Coronary artery (tissue), 2 donors: ENCODE data around the gene MFSD1.
A peak's percentile ranks its signal among the peaks of the same experiment; 100 is the strongest.

Source experiments
- DNase-seq: peaks from one replicate; pipeline ENCODE4 v3.0.0-alpha.2; 2017; ENCODE audit warnings: low spot score
- H3K27ac ChIP-seq, 2 donors: fragments of 200-600 bp; sonication (generic); one replicate each; pipeline ENCODE4 v1.5.1; 2016 to 2019
- H3K4me3 ChIP-seq: fragments of 200-600 bp; sonication (generic); 2 replicates; pipeline ENCODE4 v1.5.1; 2016; ENCODE audit warnings: mild to moderate bottlenecking, moderate library complexity
- TF ChIP-seq, protein P1 (sequence below): fragments of 200-600 bp; sonication (generic); IDR thresholded peaks from one replicate; pipeline ENCODE4 v1.5.1; 2019; ENCODE audit warnings: antibody characterized with exemption

Gene MFSD1

DNA sequence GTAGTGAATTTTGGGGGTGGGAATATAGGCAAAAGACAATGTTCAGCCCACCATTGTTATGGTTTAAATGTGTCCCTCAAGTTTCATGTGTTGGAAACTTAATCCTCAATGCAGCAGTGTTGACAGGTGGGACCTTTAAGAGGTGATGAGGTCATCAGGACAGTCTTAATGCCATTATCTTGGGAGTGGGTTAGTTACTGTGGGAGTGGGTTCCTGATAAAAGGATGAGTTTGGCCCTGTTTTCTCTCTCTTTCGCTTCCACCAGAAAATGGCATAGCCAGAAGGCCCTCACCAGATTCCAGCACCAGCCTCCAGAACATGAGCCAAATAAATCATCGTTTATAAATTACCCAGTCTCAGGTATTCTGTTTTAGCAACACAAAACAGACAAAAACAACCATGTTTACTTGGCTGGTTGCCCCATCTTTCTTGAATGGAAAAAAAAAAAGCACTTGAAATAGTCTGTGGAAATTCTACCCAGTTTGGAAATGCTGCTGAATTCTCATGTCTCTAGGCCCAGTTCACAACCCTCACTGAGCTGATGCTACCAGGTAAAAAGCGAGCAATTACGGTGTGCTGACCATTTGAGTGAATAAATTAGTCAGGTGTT, 31.0 kb upstream of the MFSD1 start:
- TF ChIP-seq, protein P1, sequence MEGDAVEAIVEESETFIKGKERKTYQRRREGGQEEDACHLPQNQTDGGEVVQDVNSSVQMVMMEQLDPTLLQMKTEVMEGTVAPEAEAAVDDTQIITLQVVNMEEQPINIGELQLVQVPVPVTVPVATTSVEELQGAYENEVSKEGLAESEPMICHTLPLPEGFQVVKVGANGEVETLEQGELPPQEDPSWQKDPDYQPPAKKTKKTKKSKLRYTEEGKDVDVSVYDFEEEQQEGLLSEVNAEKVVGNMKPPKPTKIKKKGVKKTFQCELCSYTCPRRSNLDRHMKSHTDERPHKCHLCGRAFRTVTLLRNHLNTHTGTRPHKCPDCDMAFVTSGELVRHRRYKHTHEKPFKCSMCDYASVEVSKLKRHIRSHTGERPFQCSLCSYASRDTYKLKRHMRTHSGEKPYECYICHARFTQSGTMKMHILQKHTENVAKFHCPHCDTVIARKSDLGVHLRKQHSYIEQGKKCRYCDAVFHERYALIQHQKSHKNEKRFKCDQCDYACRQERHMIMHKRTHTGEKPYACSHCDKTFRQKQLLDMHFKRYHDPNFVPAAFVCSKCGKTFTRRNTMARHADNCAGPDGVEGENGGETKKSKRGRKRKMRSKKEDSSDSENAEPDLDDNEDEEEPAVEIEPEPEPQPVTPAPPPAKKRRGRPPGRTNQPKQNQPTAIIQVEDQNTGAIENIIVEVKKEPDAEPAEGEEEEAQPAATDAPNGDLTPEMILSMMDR: no peak
- Histone ChIP-seq H3K27ac (peak overlapping the region in 1 of 2 donors; percentile 38), H3K4me3 (no peak overlapping the region)
- DNase-seq: no peak

DNA sequence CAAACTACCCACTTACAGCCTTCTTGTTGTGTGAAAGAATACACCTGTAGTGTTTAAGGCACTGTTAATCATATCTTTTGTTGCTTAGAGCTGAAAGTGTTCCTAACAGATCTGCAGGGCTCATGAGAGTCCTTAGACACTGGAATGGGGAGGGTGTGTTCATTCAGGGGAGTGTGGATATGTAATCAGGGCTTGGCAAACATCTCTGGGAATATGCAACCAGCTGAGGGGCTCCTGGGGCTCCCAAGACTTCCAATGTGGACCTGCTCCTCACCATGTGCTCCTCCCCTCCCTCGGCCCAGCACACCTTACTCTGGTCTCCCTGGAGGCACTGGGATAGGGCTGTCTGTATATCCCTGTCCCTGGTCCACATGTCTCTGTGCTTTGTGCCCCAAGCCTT, 30.3 kb upstream of the MFSD1 start:
- DNase-seq: no peak
- Histone ChIP-seq H3K4me3 (no peak overlapping the region), H3K27ac (peak overlapping the region in 1 of 2 donors; percentile 38)
- TF ChIP-seq, protein P1: no peak

DNA sequence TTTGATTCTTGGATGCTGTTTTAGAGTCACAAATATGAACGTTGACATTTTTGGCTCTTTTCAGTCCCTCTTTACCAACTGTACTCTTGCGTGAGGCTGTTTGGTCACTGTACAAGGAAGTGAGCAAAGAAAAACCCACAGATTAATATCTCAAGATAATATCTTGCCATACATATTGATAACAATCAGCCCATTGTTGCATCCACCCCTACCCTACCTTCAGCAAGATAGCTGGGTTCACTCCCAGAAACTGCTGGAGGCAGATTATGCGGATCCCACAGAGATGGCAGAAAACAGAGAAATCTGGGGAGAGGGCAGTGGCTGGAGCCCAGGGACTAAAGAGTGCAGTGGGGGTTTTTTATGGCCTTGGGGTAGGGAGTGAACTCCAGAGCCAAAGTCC, 29.9 kb upstream of the MFSD1 start:
- DNase-seq: no peak
- Histone ChIP-seq H3K4me3 (no peak overlapping the region), H3K27ac (peak overlapping the region in 1 of 2 donors; percentile 38)
- TF ChIP-seq, protein P1: no peak

DNA sequence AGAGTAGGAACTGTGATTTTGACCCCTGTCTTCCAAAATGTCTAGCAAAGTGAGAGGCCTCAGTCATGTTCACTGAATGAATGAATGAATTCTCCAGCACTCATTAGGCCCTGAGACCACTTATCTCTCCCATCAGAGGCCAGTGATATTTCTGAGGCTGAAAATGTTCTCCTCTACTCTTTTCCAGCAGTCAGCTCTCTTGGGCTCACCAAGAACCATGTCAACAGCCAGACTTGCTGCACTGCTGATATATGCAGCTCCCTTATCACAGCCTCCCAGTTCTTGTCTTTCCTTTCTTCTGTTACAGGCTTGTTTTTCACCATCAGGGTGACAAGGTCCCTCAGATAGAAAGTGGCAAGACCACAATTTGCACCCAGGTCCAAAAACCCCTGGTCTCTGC, 28.7 kb upstream of the MFSD1 start:
- Histone ChIP-seq H3K4me3 (no peak overlapping the region), H3K27ac (no peak overlapping the region)

DNA sequence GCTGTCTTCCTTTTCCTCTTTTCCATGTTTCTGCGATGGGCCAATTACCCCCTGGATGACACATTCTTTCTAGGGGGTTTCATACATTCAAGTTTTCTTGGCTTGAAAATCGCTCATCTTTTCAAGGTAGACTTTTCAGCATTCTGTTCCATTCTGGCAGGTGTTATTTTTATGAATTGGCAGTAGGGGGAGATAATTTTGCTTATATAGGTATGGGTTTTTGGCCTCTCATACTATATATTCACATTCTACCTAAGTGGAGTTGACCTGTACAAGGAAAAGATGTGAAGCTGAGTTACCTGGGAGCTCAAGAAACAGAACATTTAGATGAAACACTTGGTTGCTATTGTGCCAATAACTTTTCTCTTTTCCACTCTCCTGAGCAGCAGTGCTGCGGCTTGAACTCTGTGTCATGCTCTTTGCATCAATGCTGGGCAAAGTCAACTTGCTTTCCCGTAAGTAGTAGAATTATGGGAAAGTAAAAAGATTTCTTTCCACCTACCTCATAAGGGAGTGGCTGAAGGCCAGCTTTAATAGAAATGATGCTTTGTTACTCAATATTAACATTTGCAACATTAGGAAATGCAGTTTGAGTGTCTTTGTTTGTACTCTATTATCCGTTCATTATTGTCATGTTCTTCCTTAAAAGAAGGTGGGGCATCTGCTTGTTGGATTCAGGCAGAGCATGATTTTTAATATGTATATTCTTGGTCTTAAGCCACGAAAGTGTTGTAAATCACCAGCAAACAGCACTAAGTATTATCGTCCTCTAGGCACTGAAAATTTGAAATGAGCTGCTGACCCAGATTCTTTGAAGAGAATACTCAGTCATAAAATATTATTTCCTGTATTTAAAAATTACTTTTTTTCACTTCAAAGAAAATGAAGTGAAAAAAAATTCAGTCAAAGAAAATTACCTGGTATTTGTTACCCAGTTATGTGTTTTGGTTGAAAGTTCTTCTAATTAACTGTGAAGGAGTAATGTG, 27.7 kb upstream of the MFSD1 start:
- Histone ChIP-seq H3K27ac (no peak overlapping the region), H3K4me3 (no peak overlapping the region)
- no peak for DNase-seq
- TF ChIP-seq, protein P1: no peak

More for the DNA sequence above, 28.7 kb upstream of the MFSD1 start:
- DNase-seq: no peak
- TF ChIP-seq, protein P1: no peak

DNA sequence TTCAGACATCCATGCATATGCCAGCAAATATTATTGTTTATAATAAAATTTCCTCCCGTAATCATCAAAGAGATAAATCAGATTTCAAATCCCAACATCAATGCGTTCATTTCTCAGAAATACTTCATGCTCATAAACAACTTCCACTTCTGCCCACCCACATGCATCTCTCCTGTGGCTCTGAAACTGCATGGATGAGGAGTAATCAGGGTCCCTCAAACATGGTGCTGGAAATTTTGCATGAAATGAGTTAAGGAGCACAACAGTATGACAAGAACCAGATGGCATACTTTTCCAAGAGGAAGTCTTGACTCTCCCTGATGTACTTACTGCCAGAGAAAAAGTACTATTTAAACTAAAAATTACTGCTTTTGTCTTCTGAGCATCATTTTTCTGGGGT, 26.9 kb upstream of the MFSD1 start:
- Histone ChIP-seq H3K27ac (no peak overlapping the region), H3K4me3 (no peak overlapping the region)
- no peak for DNase-seq
- TF ChIP-seq, protein P1: no peak
